Testis (tissue), 3 donors: ENCODE data around the gene NRN1. TPM values are rescaled to one million over a fixed set of nuclear protein-coding genes. Genes with fewer than 3 reads are reported as not detected.

Experiments used
- DNase-seq: peaks from one replicate; pipeline ENCODE4 v3.0.0-alpha.2; 2019
- H3K27ac ChIP-seq, 2 donors: fragments of 200-600 bp; sonication (generic); one replicate each; pipeline ENCODE4 v1.5.1; 2019
- H3K27me3 ChIP-seq: fragments of 200-600 bp; sonication (generic); one replicate; pipeline ENCODE4 v1.5.1; 2019
- H3K36me3 ChIP-seq: fragments of 200-600 bp; sonication (generic); one replicate; pipeline ENCODE4 v1.5.1; 2017; ENCODE audit warnings: low read depth; ENCODE audit errors: missing control alignments
- H3K4me1 ChIP-seq: fragments of 200-600 bp; sonication (generic); one replicate; pipeline ENCODE4 v1.5.1; 2019
- H3K4me3 ChIP-seq, 2 donors: fragments of 200-600 bp; sonication (generic); one replicate each; pipeline ENCODE4 v1.5.1; 2017 to 2019
- H3K9me3 ChIP-seq: fragments of 200-600 bp; sonication (generic); one replicate; pipeline ENCODE4 v1.5.1; 2017
- CTCF ChIP-seq, 3 experiments: fragments of 450-650 bp in 2 of 3; fragments of 200-600 bp in 1 of 3; sonication (generic) in 1 of 3; IDR thresholded peaks; one replicate each; pipeline ENCODE4 v1.5.1; 2016 to 2019; ENCODE audit warnings: antibody characterized with exemption in 3 of 3, mild to moderate bottlenecking in 2 of 3, moderate library complexity in 1 of 3
- POLR2A ChIP-seq: fragments of 450-650 bp; IDR thresholded peaks from one replicate; pipeline ENCODE4 v1.6.1; 2017; ENCODE audit warnings: antibody characterized with exemption, mild to moderate bottlenecking, moderate library complexity
- WGBS, 2 donors: methylation state at CpG; one replicate each; pipeline ENCODE4 v1.1.5; 2018; 5-methylcytosine and 5-hydroxymethylcytosine counted together
- intact Hi-C: fragments of 100-400 bp; cut with DNase I; formaldehyde crosslinking; loops from one replicate; pipeline ENCODE4 v1.15.1; 2023; ENCODE audit warnings: low total_unique reads
- polyA plus RNA-seq: library from polyadenylated mRNA; stranded (reverse); fragments of 350-450 nt; fragmentation: Illumina TruSeq; extraction: RNeasy Lipid Tissue Mini Kit (QIAGEN cat#74804); gene quantifications from one replicate; pipeline ENCODE4 v1.2.3, GENCODE V29; 2014; ENCODE audit warnings: low read depth, low replicate concordance; ENCODE audit not compliant: insufficient read depth
- total RNA-seq, 2 donors: library from RNA; depleted of rRNA; stranded (reverse); fragments of >200 nt; gene quantifications; one replicate each; pipeline ENCODE4 v1.2.3, GENCODE V29; 2016

NRN1 gene
- total and polyA plus RNA-seq, 3 donors from 2014 or later = 0.31 to 5.7 (median 1.3) TPM

GRCh38 chr6:6002005-6002847 is 4.5 kb downstream of the NRN1 start:
- Histone ChIP-seq H3K36me3 (no peaks in the 10 kb centered on the region), H3K4me3 (no peak overlapping the region), H3K27me3 (peaks cover 6% of the 10 kb centered on the region), H3K9me3 (no peaks in the 10 kb centered on the region), H3K4me1 (peaks cover 10% of the 10 kb centered on the region), H3K27ac (no peak overlapping the region)
- WGBS, 2 donors = 13 to 15% methylated on average over 35 to 57 of the region's 57 CpGs
- no peak for DNase-seq
- intact Hi-C loops = no loop called here
- no peak for TF ChIP-seq CTCF (IDR thresholded peaks at IDR 0.05)
- TF ChIP-seq POLR2A = no peak

DNA sequence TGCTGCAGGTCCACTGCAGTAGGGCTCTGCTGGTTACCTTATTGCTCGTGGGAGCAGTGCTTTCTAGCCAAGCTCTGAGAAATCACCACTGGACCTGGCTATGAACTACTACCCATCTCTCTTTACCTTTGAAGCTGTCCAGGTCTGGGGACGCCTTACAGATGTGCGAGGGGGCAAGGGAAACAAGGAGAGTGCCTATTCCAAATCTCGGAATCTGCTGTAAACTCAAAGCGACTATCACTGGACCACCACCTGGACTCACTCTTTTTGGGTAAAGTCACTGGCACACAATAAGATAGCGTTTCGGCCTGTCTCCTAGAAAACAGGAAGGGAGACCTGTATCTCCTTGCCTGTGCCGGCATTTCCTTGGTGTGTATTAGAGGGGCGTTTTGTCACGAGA is 5.3 kb downstream of the NRN1 start:
- H3K36me3 ChIP-seq = no peaks in the 10 kb centered on the region
- peaks cover 14% of the 10 kb centered on the region for H3K4me1 ChIP-seq
- no peak overlapping the region for H3K4me3 ChIP-seq
- no peak overlapping the region for H3K27ac ChIP-seq
- no peak for DNase-seq
- WGBS, 2 donors = 36 to 38% methylated on average over 10 of the region's 10 CpGs
- TF ChIP-seq POLR2A (no peak), CTCF (IDR thresholded peaks at IDR 0.05) (no peak)
- H3K9me3 ChIP-seq = no peaks in the 10 kb centered on the region
- intact Hi-C loops = no loop called here
- H3K27me3 ChIP-seq = peaks cover 4% of the 10 kb centered on the region

- Histone ChIP-seq H3K9me3 (no peaks in the 10 kb centered on the region), H3K4me1 (peaks cover 16% of the 10 kb centered on the region), H3K36me3 (no peaks in the 10 kb centered on the region), H3K4me3 (peak overlapping the region in 1 of 2 donors; percentile 4), H3K27ac (no peak overlapping the region), H3K27me3 (no peaks in the 10 kb centered on the region)
- TF ChIP-seq CTCF (IDR thresholded peaks at IDR 0.05) = no peak
- no peak for TF ChIP-seq POLR2A
- intact Hi-C loops = no loop called here
- DNase-seq = no peak
- WGBS, 2 donors = 23 to 27% methylated on average over 31 to 34 of the region's 34 CpGs
Observed at GRCh38 chr6:5999688-6000608, 6.8 kb downstream of the NRN1 start.

GRCh38 chr6:5998711-5999687 is 7.7 kb downstream of the NRN1 start:
- no peaks in the 10 kb centered on the region for H3K36me3 ChIP-seq
- intact Hi-C loops = no loop called here
- no peaks in the 10 kb centered on the region for H3K9me3 ChIP-seq
- H3K27ac ChIP-seq = no peak overlapping the region
- no peak for DNase-seq
- 3 to 8% methylated on average over 46 to 60 of the region's 60 CpGs for WGBS, 2 donors
- peaks cover 18% of the 10 kb centered on the region for H3K4me1 ChIP-seq
- H3K4me3 ChIP-seq = peak overlapping the region in 1 of 2 donors; percentile 4
- H3K27me3 ChIP-seq = no peaks in the 10 kb centered on the region
- TF ChIP-seq CTCF (IDR thresholded peaks at IDR 0.05) (no peak), POLR2A (no peak)
